Hepatocyte (in vitro differentiated cells): Measurements from ENCODE around the gene FHOD3. TPM values are rescaled to one million over a fixed set of nuclear protein-coding genes. Genes with fewer than 3 reads are reported as not detected.

Source experiments
- DNase-seq: peaks from one replicate; pipeline ENCODE4 v3.0.0-alpha.2; 2016; ENCODE audit warnings: low spot score
- H2AFZ ChIP-seq: fragments of 200-600 bp; sonication (generic); 2 replicates; pipeline ENCODE4 v1.6.0; 2016; ENCODE audit warnings: antibody characterized with exemption, mild to moderate bottlenecking
- H3K27ac ChIP-seq: fragments of 200-600 bp; sonication (generic); 2 replicates; pipeline ENCODE4 v1.5.1; 2016; ENCODE audit warnings: mild to moderate bottlenecking
- H3K27me3 ChIP-seq: fragments of 200-600 bp; sonication (generic); 2 replicates; pipeline ENCODE4 v1.6.1; 2016
- H3K36me3 ChIP-seq: fragments of 200-600 bp; sonication (generic); replicated peaks from 2 replicates; pipeline ENCODE4 v1.5.1; 2016; ENCODE audit warnings: low read depth; ENCODE audit not compliant: insufficient read depth
- H3K4me1 ChIP-seq: fragments of 200-600 bp; sonication (generic); 2 replicates; pipeline ENCODE4 v1.5.1; 2016; ENCODE audit warnings: mild to moderate bottlenecking, moderate library complexity; ENCODE audit not compliant: insufficient read depth
- H3K4me2 ChIP-seq: fragments of 200-600 bp; sonication (generic); 2 replicates; pipeline ENCODE4 v1.6.0; 2016
- H3K4me3 ChIP-seq: fragments of 200-600 bp; sonication (generic); 2 replicates; pipeline ENCODE4 v1.5.1; 2016; ENCODE audit warnings: mild to moderate bottlenecking
- H3K79me2 ChIP-seq: fragments of 200-600 bp; sonication (generic); 2 replicates; pipeline ENCODE4 v1.6.0; 2017; ENCODE audit warnings: mild to moderate bottlenecking
- H3K9me2 ChIP-seq: fragments of 200-600 bp; sonication (generic); replicated peaks from 2 replicates; pipeline ENCODE4 v1.6.0; 2017; ENCODE audit warnings: mild to moderate bottlenecking; ENCODE audit not compliant: insufficient read depth
- H3K9me3 ChIP-seq: fragments of 200-600 bp; sonication (generic); 2 replicates; pipeline ENCODE4 v1.5.1; 2016; ENCODE audit warnings: low read depth, mild to moderate bottlenecking
- H4K20me1 ChIP-seq: fragments of 200-600 bp; sonication (generic); 2 replicates; pipeline ENCODE4 v1.6.0; 2016; ENCODE audit warnings: mild to moderate bottlenecking; ENCODE audit not compliant: insufficient read depth, poor library complexity, severe bottlenecking
- CTCF ChIP-seq: fragments of 200-600 bp; sonication (generic); IDR thresholded peaks from 2 replicates; pipeline ENCODE4 v1.5.1; 2016; ENCODE audit warnings: antibody characterized with exemption, mild to moderate bottlenecking; ENCODE audit not compliant: poor library complexity
- EZH2 ChIP-seq: fragments of 200-600 bp; sonication (generic); IDR thresholded peaks from 2 replicates; pipeline ENCODE4 v1.6.1; 2016; ENCODE audit warnings: antibody characterized with exemption, mild to moderate bottlenecking, borderline replicate concordance
- EZH2phosphoT487 ChIP-seq: fragments of 200-600 bp; sonication (generic); IDR thresholded peaks from one replicate; pipeline ENCODE4 v1.6.1; 2018; ENCODE audit warnings: antibody characterized with exemption, mild to moderate bottlenecking, low read depth, moderate library complexity; ENCODE audit not compliant: unreplicated experiment, severe bottlenecking
- WGBS: methylation state at CpG from one replicate; pipeline ENCODE4 v1.1.6; 2016; ENCODE audit warnings: low lambda C conversion rate; ENCODE audit errors: missing lambda C conversion rate; 5-methylcytosine and 5-hydroxymethylcytosine counted together
- polyA plus RNA-seq: library from polyadenylated mRNA; unstranded; fragments of >200 nt; fragmentation: Nextera tagmentation; extraction: Ambion mirVana; gene quantifications from 2 replicates; pipeline ENCODE4 v1.2.1, GENCODE V29; 2016
- total RNA-seq: library from RNA; depleted of rRNA; stranded (reverse); fragments of >200 nt; gene quantifications from 2 replicates; pipeline ENCODE4 v1.2.3, GENCODE V29; 2014

FHOD3 gene
- total and polyA plus RNA-seq, 2 experiments from 2014 or later = 1.7 to 2.7 TPM

- no peaks in the 10 kb centered on the region for H3K4me1 ChIP-seq
- no peaks in the 10 kb centered on the region for H3K27me3 ChIP-seq
- 60% methylated on average over 2 of the region's 2 CpGs for WGBS
- H3K4me2 ChIP-seq = no peak overlapping the region
- no peaks in the 10 kb centered on the region for H3K79me2 ChIP-seq
- no peaks in the 10 kb centered on the region for H3K9me3 ChIP-seq
- no peak overlapping the region for H3K4me3 ChIP-seq
- H3K9me2 ChIP-seq = no peaks in the 10 kb centered on the region
- no peaks in the 10 kb centered on the region for H3K36me3 ChIP-seq
- DNase-seq = no peak
- H4K20me1 ChIP-seq = no peaks in the 10 kb centered on the region
- H3K27ac ChIP-seq = no peak overlapping the region
- H2AFZ ChIP-seq = no peak overlapping the region
- TF ChIP-seq EZH2phosphoT487 = no peak
- TF ChIP-seq EZH2 = no peak
- no peak for TF ChIP-seq CTCF
Observed at GRCh38 chr18:36578871-36579710, 281.6 kb downstream of the FHOD3 start.

GRCh38 chr18:36580266-36580665 is 282.8 kb downstream of the FHOD3 start:
- Histone ChIP-seq H3K27ac (no peak overlapping the region), H3K36me3 (no peaks in the 10 kb centered on the region), H3K9me2 (no peaks in the 10 kb centered on the region), H3K79me2 (no peaks in the 10 kb centered on the region), H3K9me3 (no peaks in the 10 kb centered on the region), H3K4me1 (no peaks in the 10 kb centered on the region), H3K4me3 (no peak overlapping the region), H3K4me2 (no peak overlapping the region), H2AFZ (no peak overlapping the region), H4K20me1 (no peaks in the 10 kb centered on the region), H3K27me3 (no peaks in the 10 kb centered on the region)
- no peak for DNase-seq
- TF ChIP-seq EZH2 (no peak), EZH2phosphoT487 (no peak), CTCF (no peak)
- WGBS = 94% methylated on average over 2 of the region's 2 CpGs

- no peak overlapping the region for H3K27ac ChIP-seq
- no peaks in the 10 kb centered on the region for H3K27me3 ChIP-seq
- 94% methylated on average over 6 of the region's 6 CpGs for WGBS
- H2AFZ ChIP-seq = no peak overlapping the region
- no peak for TF ChIP-seq CTCF
- TF ChIP-seq EZH2phosphoT487 = no peak
- TF ChIP-seq EZH2 = no peak
- H3K9me3 ChIP-seq = no peaks in the 10 kb centered on the region
- H3K79me2 ChIP-seq = no peaks in the 10 kb centered on the region
- H4K20me1 ChIP-seq = no peaks in the 10 kb centered on the region
- DNase-seq = no peak
- H3K36me3 ChIP-seq = no peaks in the 10 kb centered on the region
- no peaks in the 10 kb centered on the region for H3K4me1 ChIP-seq
- no peak overlapping the region for H3K4me2 ChIP-seq
- H3K4me3 ChIP-seq = no peak overlapping the region
- no peaks in the 10 kb centered on the region for H3K9me2 ChIP-seq
Observed at GRCh38 chr18:36580874-36581750, 283.6 kb downstream of the FHOD3 start.
